H1 (cell line): ENCODE data around the gene CLDN16. TPM values are rescaled to one million over a fixed set of nuclear protein-coding genes. Genes with fewer than 3 reads are reported as not detected.

Experiments used
- CTCF ChIA-PET: fragments of 300-600 bp; sonication (Branson Sonifier 250); formaldehyde crosslinking; loops from one replicate; lab custom pipeline; 2021; ENCODE audit not compliant: partially characterized antibody; lab: Charles Lee
- POLR2A ChIA-PET: fragments of 300-600 bp; sonication (Branson Sonifier 250); formaldehyde crosslinking; loops from one replicate; lab custom pipeline; 2021; ENCODE audit warnings: inconsistent platforms; ENCODE audit not compliant: partially characterized antibody; lab: Charles Lee
- DNase-seq, 2 experiments: peaks; one replicate each; pipeline versions ENCODE4 v3.0.0 to v3.0.0-alpha.2; 2010 to 2022; ENCODE audit warnings: low spot score in 2 of 2, low read depth in 1 of 2, mixed read lengths in 1 of 2
- FAIRE-seq: peaks from 2 replicates; lab custom pipeline; 2011; peaks lifted over from hg19 to GRCh38; lab: Jason Lieb, UNC
- H2AFZ ChIP-seq: 2 replicates; pipeline ENCODE4 v1.8.1; 2012; ENCODE audit warnings: low read length, inconsistent platforms
- H2AK5ac ChIP-seq: 2 replicates; pipeline ENCODE4 v1.6.1; 2013; ENCODE audit warnings: low read depth, low read length
- H2BK120ac ChIP-seq: replicated peaks from 2 replicates; pipeline ENCODE3; 2013; ENCODE audit warnings: low read depth, low read length, inconsistent platforms
- H2BK12ac ChIP-seq: 2 replicates; pipeline ENCODE4 v1.6.1; 2013; ENCODE audit warnings: low read depth, low read length
- H2BK15ac ChIP-seq: 2 replicates; pipeline ENCODE4 v1.6.1; 2013; ENCODE audit warnings: low read length
- H2BK20ac ChIP-seq: 2 replicates; pipeline ENCODE4 v1.6.1; 2013; ENCODE audit warnings: low read length
- H2BK5ac ChIP-seq: 2 replicates; pipeline ENCODE4 v1.6.1; 2013; ENCODE audit warnings: low read depth, low read length
- H3K14ac ChIP-seq: 2 replicates; pipeline ENCODE4 v1.6.1; 2013; ENCODE audit warnings: inconsistent platforms; ENCODE audit not compliant: insufficient read length
- H3K18ac ChIP-seq: 2 replicates; pipeline ENCODE4 v1.6.1; 2013; ENCODE audit warnings: low read length; ENCODE audit errors: extremely low read depth
- H3K23ac ChIP-seq: 2 replicates; pipeline ENCODE4 v1.6.1; 2013; ENCODE audit warnings: inconsistent platforms; ENCODE audit not compliant: insufficient read length
- H3K23me2 ChIP-seq: 2 replicates; pipeline ENCODE4 v1.6.1; 2013; ENCODE audit warnings: low read depth, low read length
- H3K27ac ChIP-seq: 2 replicates; pipeline ENCODE4 v1.6.1; 2011; ENCODE audit warnings: low read depth, low read length, inconsistent platforms
- H3K27me3 ChIP-seq, 4 experiments: replicated peaks in 1 of 4; 1 replicate in 1 of 4; 2 replicates in 3 of 4; pipeline versions ENCODE4 v1.6.1 to v1.8.1; 2011 to 2013; ENCODE audit warnings: low read length in 3 of 4, mild to moderate bottlenecking in 3 of 4, inconsistent platforms in 2 of 4, mixed read lengths in 2 of 4, moderate library complexity in 1 of 4; ENCODE audit not compliant: control insufficient read depth in 3 of 4, insufficient read depth in 3 of 4; ENCODE audit errors: extremely low read depth in 1 of 4
- H3K36me3 ChIP-seq, 4 experiments: 2 replicates each; pipeline versions ENCODE4 v1.6.1 to v1.8.1; 2011 to 2013; ENCODE audit warnings: mild to moderate bottlenecking in 4 of 4, low read length in 3 of 4, moderate library complexity in 2 of 4, control low read depth in 1 of 4, inconsistent platforms in 1 of 4; ENCODE audit not compliant: insufficient read depth in 4 of 4, control insufficient read depth in 2 of 4
- H3K4ac ChIP-seq: replicated peaks from 2 replicates; pipeline ENCODE3; 2013; ENCODE audit warnings: low read length, low read depth, mixed read lengths, inconsistent platforms; ENCODE audit not compliant: insufficient read length
- H3K4me1 ChIP-seq, 4 experiments: replicated peaks in 1 of 4; 1 replicate in 1 of 4; 2 replicates in 3 of 4; pipeline versions ENCODE4 v1.6.1 to v1.8.1; 2011 to 2013; ENCODE audit warnings: low read length in 3 of 4, inconsistent platforms in 2 of 4, mixed read lengths in 1 of 4; ENCODE audit not compliant: insufficient read depth in 4 of 4, control insufficient read depth in 3 of 4
- H3K4me2 ChIP-seq, 2 experiments: 2 replicates each; pipeline versions ENCODE4 v1.6.1 to v1.8.1; 2011 to 2013; ENCODE audit warnings: low read depth in 2 of 2, low read length in 2 of 2, control low read depth in 1 of 2, inconsistent platforms in 1 of 2, mild to moderate bottlenecking in 1 of 2; ENCODE audit not compliant: insufficient read depth in 1 of 2
- H3K4me3 ChIP-seq, 4 experiments: fragments of 200-600, 300-600 bp in 1 of 4; sonication (generic), shearing (Covaris generic), sonication (Bioruptor Twin) in 1 of 4; 2 replicates each; pipeline versions ENCODE4 v1.5.1 to v1.8.1; 2011 to 2016; ENCODE audit warnings: low read length in 4 of 4, low read depth in 3 of 4, control low read depth in 2 of 4, inconsistent platforms in 2 of 4, mild to moderate bottlenecking in 2 of 4, mixed read lengths in 1 of 4, moderate library complexity in 1 of 4; ENCODE audit not compliant: insufficient read depth in 2 of 4; ENCODE audit errors: extremely low read depth in 1 of 4
- H3K56ac ChIP-seq: replicated peaks from 2 replicates; pipeline ENCODE3; 2013; ENCODE audit warnings: low read depth, mild to moderate bottlenecking, mixed read lengths, low read length, inconsistent platforms; ENCODE audit not compliant: insufficient read length
- H3K79me1 ChIP-seq: 2 replicates; pipeline ENCODE4 v1.6.1; 2013; ENCODE audit warnings: low read depth, low read length, control low read depth
- H3K79me2 ChIP-seq, 2 experiments: 2 replicates each; pipeline versions ENCODE4 v1.6.1 to v1.8.1; 2012 to 2013; ENCODE audit warnings: low read length in 2 of 2, mild to moderate bottlenecking in 2 of 2, inconsistent platforms in 1 of 2; ENCODE audit not compliant: insufficient read depth in 2 of 2, control insufficient read depth in 1 of 2
- H3K9ac ChIP-seq, 4 experiments: replicated peaks in 1 of 4; 1 replicate in 1 of 4; 2 replicates in 3 of 4; pipeline versions ENCODE4 v1.6.1 to v1.8.1; 2011 to 2013; ENCODE audit warnings: low read depth in 3 of 4, low read length in 3 of 4, control low read depth in 2 of 4, mild to moderate bottlenecking in 2 of 4, moderate library complexity in 2 of 4, inconsistent platforms in 1 of 4; ENCODE audit errors: extremely low read depth in 1 of 4
- H3K9me3 ChIP-seq, 2 experiments: 2 replicates each; pipeline versions ENCODE4 v1.6.1 to v1.8.1; 2012 to 2013; ENCODE audit warnings: mild to moderate bottlenecking in 2 of 2, moderate library complexity in 2 of 2, control low read depth in 1 of 2, inconsistent platforms in 1 of 2, low read depth in 1 of 2, low read length in 1 of 2, mixed read lengths in 1 of 2; ENCODE audit not compliant: insufficient read depth in 2 of 2
- H4K20me1 ChIP-seq, 2 experiments: replicated peaks in 1 of 2; 2 replicates each; pipeline versions ENCODE3 to v1.8.1; 2011 to 2013; ENCODE audit warnings: inconsistent platforms in 2 of 2, low read length in 2 of 2, mild to moderate bottlenecking in 1 of 2; ENCODE audit not compliant: insufficient read depth in 2 of 2, control insufficient read depth in 1 of 2
- H4K5ac ChIP-seq: 2 replicates; pipeline ENCODE4 v1.6.1; 2013; ENCODE audit warnings: low read length, low read depth, mixed read lengths, inconsistent platforms; ENCODE audit not compliant: insufficient read length
- H4K8ac ChIP-seq: 2 replicates; pipeline ENCODE4 v1.8.0; 2013; ENCODE audit warnings: mild to moderate bottlenecking, moderate library complexity, low read length, inconsistent platforms; ENCODE audit not compliant: insufficient read depth; ENCODE audit errors: extremely low read depth
- H4K91ac ChIP-seq: replicated peaks from 2 replicates; pipeline ENCODE3; 2013; ENCODE audit warnings: low read length, mixed read lengths, inconsistent platforms; ENCODE audit not compliant: insufficient read length
- CREB1 ChIP-seq: IDR thresholded peaks from 2 replicates; pipeline ENCODE4 v1.6.1; 2012; ENCODE audit warnings: inconsistent platforms
- TCF12 ChIP-seq: IDR thresholded peaks from 2 replicates; pipeline ENCODE4 v1.6.1; 2011; ENCODE audit warnings: low read depth, mild to moderate bottlenecking, low read length
- WGBS, 2 experiments: shearing (Covaris generic) in 1 of 2; methylation state at CpG; one replicate each; pipeline versions ENCODE4 v1.1.6 to v1.1.7; 2013 to 2015; ENCODE audit warnings: low lambda C conversion rate in 2 of 2, mixed read lengths in 2 of 2, inconsistent platforms in 1 of 2, low coverage in 1 of 2, missing lambda C conversion rate in 1 of 2; ENCODE audit not compliant: insufficient replicate concordance in 2 of 2, insufficient coverage in 1 of 2, insufficient read length in 1 of 2; ENCODE audit errors: extremely low coverage in 1 of 2, missing lambda C conversion rate in 1 of 2; 5-methylcytosine and 5-hydroxymethylcytosine counted together
- polyA plus RNA-seq, 7 experiments: library from polyadenylated mRNA; depleted of rRNA in 3 of 7; stranded (reverse) in 5 of 7; unstranded in 2 of 7; fragments of >200 nt in 5 of 7; fragments of 200-250 nt in 2 of 7; gene quantifications; 1 replicate in 5 of 7; 2 replicates in 1 of 7; 4 replicates in 1 of 7; pipeline versions ENCODE4 v1.2.1 to v1.2.3, GENCODE V29; 2011 to 2013; ENCODE audit warnings: missing spikeins in 2 of 7, mixed read lengths in 2 of 7
- total RNA-seq: library from RNA; stranded (reverse); fragmentation: NEBNext Ultra II Directional; extraction: Animal tissue kit (Norgen Biotek cat#: 25700); gene quantifications from 2 replicates; pipeline ENCODE4 v1.2.1, GENCODE V29; 2021

The CLDN16 gene
- total and polyA plus RNA-seq, 2 of the 8 experiments (the other 6 are each of a cell fraction or from before 2014, with no cell fraction given), result not detected

- no peak overlapping the region for H3K4me3 ChIP-seq
- H3K23ac ChIP-seq, result no peak overlapping the region
- peak overlapping the region; percentile 92 for H2AFZ ChIP-seq
- no peaks in the 10 kb centered on the region for H3K79me1 ChIP-seq
- CTCF ChIA-PET, result interaction anchor here (0.6 to 2.4 kb wide), 4 partner anchors 15 to 1712 kb away, joined by 3 to 6 read pairs (median 4); no protein-coding TSS in a partner anchor
- no peaks in the 10 kb centered on the region for H3K23me2 ChIP-seq
- no peaks in the 10 kb centered on the region for H4K20me1 ChIP-seq
- H2AK5ac ChIP-seq, result no peak overlapping the region
- no peak overlapping the region for H3K4me2 ChIP-seq
- no peak overlapping the region for H4K5ac ChIP-seq
- no peak overlapping the region for H2BK15ac ChIP-seq
- H4K8ac ChIP-seq, result no peak overlapping the region
- H3K56ac ChIP-seq, result no peak overlapping the region
- H2BK12ac ChIP-seq, result no peak overlapping the region
- no peak overlapping the region for H2BK120ac ChIP-seq
- POLR2A ChIA-PET, result no interaction called here
- no peaks in the 10 kb centered on the region for H3K9me3 ChIP-seq
- H2BK5ac ChIP-seq, result no peak overlapping the region
- H3K79me2 ChIP-seq, result no peaks in the 10 kb centered on the region
- no peak for FAIRE-seq
- no peak overlapping the region for H3K27ac ChIP-seq
- no peak overlapping the region for H3K18ac ChIP-seq
- WGBS, 2 experiments, result 82% methylated on average over 4 of the region's 4 CpGs; no CpG with 5 or more reads in 1 of the 2 experiments
- no peak overlapping the region for H2BK20ac ChIP-seq
- no peak for DNase-seq
- H3K9ac ChIP-seq, result no peak overlapping the region
- H4K91ac ChIP-seq, result no peak overlapping the region
- H3K27me3 ChIP-seq, result no peaks in the 10 kb centered on the region
- no peaks in the 10 kb centered on the region for H3K4me1 ChIP-seq
- no peaks in the 10 kb centered on the region for H3K36me3 ChIP-seq
- no peak for TF ChIP-seq TCF12
- no peak for TF ChIP-seq CREB1
- no peak overlapping the region for H3K4ac ChIP-seq
- no peak overlapping the region for H3K14ac ChIP-seq
Observed at GRCh38 chr3:190401963-190402362, 14.0 kb downstream of the CLDN16 start.
